Jurkat, Clone E6-1 (cell line): ENCODE results near the gene SLCO2A1.

Source experiments
- DNase-seq: peaks from one replicate; pipeline ENCODE4 v3.0.0-alpha.2; 2011; ENCODE audit warnings: low read depth, low spot score
- H3K4me3 ChIP-seq: 2 replicates; pipeline ENCODE4 v1.5.1; 2011; ENCODE audit warnings: mild to moderate bottlenecking, low read length, control low read depth, moderate library complexity

Gene SLCO2A1

DNA sequence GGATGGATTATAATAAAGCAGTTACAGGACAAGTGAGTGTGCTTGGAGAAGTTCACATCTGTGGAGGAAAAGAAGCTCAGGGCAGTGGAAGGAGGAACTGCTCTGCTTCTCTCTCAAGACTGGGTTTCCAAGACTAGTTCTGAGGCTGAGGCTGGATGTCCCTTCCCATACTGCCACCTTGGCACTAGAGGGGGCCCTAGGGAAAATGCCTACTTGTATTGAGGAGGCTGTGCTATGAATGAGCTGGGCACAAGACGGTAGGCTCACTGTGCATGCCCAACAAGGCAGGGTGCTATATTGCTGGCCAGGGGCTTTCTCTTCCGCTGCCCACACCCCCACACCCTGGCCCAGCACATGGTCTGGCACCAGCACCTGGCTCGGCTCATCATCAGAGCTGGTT is 65.2 kb downstream of the SLCO2A1 start:
- DNase-seq, result no peak

DNA sequence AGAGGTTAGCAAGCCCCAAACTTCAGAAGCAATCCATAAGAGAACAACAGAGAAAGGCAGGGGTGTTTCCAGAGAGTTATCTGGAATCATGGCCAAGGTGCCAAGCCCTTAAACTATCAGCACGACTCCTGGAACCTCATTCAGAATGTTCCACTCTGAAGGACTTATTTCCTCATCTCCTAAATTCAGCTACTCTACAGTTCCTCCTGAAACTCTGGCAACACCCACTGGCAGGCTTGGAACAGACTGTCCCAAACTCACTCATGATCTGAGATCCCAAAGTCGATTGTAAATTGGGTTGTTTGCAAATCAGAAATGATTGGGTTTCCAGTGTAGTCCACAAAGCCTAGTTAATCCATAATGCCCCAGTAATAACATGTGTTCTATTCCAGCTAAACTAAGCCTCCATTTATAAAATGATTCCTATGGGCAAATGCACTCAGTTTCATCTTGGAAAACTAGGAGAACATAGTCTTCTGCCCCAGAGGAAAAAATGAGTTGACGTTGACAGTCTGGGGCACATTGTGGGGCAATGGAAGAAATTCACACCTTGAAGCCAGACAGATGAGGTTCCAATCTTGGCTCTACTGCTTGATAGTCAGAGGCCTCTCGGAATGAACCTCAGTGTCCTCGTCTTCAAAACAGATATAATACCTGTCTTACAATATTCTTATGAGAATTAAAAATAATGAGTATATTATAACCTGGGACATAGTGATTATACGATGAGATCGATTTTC is 65.9 kb downstream of the SLCO2A1 start:
- no peak for DNase-seq
- H3K4me3 ChIP-seq, result no peak overlapping the region

More for the DNA sequence above, 65.2 kb downstream of the SLCO2A1 start:
- H3K4me3 ChIP-seq, result no peak overlapping the region

DNA sequence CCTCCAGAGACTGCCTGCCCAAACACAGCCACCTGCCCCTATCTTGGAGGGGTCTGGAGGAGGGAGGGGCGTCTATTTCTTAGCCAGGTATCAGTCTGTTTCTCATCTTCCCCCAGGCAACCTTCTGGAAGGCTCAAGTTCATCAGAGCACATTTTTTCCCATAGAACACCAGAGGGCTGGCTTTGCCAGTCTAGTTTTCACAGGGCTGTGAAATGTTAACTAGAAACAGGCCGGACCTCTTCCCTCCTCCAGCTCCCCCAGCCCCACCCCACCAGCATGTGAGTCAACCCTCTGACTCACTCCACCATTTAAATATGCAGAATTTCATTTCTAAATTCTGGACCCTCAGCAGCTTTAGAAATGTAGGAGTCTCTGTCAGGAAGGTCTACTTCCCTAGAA is 66.9 kb downstream of the SLCO2A1 start:
- no peak for DNase-seq
- no peak overlapping the region for H3K4me3 ChIP-seq

DNA sequence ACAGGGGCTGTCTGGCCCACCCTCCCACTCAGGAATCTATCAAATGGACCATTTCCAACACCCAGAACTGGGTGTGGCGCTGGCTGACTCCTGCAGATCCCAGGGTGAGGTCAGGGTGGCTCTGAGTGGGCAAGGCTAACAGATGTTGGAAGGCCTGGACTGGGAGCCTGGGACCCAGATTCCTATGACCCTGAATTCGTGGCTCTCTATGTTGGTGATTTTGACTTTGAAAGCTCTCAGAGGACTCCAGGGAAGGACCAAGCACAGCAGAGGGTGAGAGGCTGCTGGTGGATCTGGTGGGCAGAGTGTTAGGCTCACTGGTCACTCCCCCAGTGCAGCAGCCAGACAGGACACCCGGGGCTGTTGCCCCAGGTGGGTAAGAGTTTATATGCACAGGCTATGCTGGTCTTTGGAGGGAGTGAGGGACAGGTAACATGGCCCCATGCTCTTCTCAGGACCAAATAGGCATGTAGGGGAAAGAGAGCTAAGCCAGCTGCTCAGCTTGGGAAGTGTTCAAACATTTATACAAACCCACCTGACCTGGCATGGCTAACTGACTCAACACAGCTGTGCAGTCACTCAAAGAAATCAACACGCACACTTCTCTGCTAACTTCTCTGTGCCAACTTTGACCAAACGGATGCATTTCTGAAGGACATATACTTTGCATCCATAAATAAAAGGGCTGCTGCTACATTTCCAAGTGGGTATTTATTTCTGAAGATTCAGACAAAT is 71.5 kb downstream of the SLCO2A1 start:
- no peak overlapping the region for H3K4me3 ChIP-seq
- DNase-seq, result no peak

DNA sequence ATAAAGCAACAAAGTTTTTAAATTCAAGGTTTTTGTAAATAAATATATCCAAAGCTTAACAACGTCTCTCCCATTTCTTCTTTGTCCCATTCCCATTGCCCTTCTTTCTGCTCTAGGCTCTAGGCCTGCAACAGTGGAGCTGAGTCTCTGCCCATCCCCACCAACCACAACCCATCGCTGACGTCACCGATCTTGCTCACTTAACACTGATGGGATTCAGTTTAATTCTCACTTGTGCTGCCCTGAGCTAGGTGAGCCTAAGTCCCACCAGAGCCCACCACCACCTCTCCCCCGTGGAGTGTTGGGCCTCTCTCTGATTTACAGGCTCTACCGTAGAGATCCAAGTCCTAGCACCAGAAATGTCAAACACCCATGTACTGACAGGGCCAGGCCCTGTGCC is 72.7 kb downstream of the SLCO2A1 start:
- no peak for DNase-seq
- H3K4me3 ChIP-seq, result no peak overlapping the region

DNA sequence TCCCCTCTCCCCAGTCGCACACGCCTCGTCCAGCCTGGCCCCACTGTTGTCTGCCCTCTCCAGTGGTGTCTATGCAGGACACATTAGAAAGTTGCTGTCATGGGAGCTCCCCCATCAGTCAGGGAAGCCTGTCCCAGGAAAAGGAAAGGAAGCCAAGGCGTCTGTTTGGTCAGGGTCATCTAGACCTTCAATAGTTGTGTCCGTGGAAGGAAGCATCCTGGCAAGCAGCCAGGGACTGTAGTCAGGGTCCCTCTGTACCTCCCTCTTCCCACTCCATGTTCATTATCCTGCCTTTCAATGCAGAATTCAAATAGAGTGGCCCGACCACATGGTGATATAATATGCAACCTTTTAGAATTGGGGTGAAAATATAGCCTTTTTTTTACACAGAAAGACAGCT is 73.4 kb downstream of the SLCO2A1 start:
- DNase-seq, result no peak
- H3K4me3 ChIP-seq, result no peak overlapping the region

DNA sequence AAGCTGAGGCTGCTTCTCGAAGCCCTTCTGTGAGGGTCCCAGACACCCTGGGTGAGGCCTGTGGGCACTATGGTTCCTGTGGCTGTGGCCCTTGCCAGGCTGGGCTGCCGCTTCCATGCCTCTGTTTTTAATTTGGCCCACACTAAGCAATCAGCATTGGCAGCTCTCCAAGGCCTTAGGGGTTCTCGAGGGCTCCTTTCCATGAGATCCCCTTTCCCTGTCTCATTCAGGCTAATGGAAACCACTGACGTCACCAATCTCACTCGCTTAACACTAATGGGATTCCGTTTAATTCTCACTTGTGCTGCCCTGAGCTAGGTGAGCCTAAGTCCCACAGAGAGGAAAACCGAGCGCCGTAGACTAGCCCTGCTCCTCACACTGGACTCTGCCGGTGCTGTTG is 73.8 kb downstream of the SLCO2A1 start:
- H3K4me3 ChIP-seq, result no peak overlapping the region
- no peak for DNase-seq

DNA sequence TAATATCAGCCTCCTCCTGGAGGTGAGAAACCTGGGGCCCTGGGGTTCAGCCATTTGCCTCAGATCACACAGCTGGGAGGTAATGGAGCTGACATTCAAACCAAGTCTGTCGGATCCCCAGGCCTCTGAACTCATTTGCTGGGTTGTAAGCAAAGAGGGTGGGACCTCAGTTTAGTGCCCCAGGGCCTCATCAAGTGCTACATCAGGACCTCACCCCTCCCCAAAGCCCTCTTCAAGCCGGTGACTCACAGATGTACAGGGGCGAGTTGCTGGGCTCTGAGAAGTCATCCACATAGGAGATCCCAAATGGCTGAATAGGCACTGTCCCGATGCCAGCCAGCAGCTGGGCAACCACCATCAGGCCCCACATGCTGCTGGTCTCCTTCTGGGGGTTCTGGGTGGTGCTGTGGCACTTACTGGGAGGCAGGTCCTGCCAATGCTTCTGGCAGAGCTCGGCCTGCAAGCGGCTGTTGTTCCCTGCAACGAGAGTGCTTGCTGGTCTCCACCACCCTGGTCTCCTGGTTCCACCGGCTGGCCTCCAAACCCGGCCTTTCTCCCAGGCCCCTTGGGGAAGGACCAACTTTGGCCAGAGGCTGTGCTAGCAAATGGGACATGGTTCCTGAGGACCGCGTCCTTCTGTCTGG is 74.9 kb downstream of the SLCO2A1 start:
- no peak overlapping the region for H3K4me3 ChIP-seq
- no peak for DNase-seq

DNA sequence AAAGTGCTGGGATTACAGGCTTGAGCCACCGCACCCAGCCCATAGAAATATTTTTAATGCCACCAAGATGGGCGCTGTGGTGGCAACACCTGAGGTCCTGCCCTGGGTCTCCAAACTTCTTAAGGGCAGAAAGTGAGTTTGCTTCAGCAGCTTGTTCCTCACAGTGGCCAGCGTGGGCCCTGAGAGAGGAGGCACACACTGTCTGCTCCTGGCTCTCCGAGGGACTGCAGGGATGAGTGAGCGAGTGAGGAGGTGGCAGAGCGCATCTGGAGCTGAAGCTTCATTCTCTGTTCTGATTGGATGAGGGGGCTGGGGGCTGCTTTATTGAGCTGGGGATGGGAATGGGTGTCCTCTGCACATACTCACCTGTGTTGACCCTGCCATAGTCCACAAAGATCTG is 76.4 kb downstream of the SLCO2A1 start:
- H3K4me3 ChIP-seq, result no peak overlapping the region

DNA sequence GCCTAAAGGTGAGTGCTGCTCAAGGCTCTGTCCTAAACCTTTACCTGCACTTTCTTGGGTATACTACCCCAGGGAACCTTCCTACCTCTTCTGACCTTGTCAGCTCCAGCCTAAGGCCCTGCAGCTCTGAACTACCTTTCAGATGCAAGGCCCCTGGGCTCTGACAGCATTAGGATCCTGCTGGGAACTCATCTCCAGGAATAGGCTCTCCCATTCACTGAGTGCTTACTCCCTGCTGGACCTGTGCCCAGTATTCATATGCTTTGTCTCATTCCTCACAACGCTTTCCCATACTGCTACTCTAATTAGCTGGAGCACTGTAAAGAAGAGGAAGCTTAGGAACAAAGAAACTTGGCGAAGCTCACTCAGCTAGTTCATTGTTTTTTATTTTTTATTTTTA is 80.3 kb downstream of the SLCO2A1 start:
- DNase-seq, result no peak
- no peak overlapping the region for H3K4me3 ChIP-seq

More for the DNA sequence above, 76.4 kb downstream of the SLCO2A1 start:
- DNase-seq, result no peak

DNA sequence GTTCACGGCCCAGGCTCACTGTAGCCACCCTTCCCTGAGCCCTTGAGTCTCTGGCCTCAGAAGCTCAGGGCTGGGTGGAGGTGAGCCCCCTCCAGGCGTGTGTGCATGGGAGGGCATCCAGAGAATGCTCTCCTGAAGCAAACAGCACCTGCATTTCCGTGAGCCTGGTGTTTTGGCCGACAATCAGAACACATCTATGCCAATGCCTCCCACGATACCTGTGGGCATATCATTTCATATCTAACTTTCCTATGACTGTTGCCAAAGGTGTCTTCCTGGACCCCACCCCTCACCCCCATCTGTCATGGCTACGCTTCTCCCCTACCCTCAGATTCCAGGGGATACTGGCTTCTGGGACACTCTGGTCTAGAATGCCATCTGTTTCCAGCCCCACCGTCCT is 80.7 kb downstream of the SLCO2A1 start:
- DNase-seq, result no peak
- H3K4me3 ChIP-seq, result no peak overlapping the region

DNA sequence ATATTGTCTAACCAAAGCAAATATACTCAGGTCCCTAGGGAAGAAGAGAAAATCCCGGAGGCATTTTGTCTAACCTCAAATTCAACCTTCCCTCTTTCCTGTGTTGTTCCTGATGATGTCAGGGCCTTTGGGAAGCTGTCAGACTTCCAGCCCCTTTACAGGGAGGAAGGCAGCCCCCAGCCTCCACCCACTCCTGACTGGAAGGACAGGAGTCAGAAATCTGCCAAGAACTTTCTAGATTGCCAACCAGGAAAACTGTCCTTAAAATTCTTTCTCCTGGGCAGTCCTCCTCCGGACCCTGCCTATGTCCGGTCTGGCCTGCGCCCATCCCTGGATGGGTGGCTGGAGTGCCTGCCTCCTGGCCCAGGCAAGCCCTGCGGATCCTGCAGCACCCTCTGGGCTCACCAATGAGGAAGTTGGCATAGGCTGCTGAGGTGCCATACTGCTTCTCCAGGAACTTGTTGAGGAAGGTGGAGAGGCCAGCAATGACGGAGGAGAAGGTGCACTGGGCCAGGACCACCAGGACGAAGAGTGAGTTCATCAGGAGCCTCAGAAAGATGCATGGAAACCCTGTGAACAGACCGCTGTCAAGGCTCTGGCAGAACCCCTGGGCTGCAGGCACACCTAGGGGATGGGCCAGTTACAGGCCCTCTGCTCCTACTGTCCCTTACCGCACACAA is 81.5 kb downstream of the SLCO2A1 start:
- no peak overlapping the region for H3K4me3 ChIP-seq

DNA sequence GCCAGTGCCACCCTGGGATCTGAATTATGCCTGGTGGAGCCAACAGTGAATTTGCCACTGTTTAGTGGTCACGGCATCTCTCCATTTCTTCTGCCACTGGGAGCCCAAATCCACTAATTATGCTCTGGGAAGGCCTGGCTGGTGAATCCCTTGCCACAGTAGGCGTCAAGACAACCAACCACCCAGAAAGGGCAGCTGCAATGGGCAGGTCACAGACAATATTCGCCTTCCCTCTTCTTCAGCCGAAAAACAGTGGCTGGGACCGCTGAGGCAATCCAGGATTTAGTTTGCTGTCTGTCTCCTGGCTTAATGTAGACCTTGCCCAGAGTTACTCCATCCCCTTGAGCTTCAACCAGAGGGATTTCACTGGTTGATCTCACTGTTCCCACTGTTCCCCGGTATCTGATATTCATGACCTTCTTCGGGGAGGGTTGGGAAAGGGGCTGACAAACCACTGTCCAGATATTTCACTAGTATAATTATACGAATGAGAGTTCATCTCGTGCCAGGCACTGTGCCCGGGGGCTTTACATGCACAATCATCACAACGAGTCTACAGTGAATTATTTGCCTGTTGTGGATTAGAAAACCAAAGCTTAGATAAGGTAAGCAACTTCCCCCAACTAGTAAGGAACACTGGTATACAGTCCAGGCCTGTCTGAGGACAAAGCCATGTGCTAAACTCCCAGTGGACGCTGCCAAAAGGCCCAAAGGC is 84.2 kb downstream of the SLCO2A1 start:
- H3K4me3 ChIP-seq, result no peak overlapping the region
- no peak for DNase-seq

More for the DNA sequence above, 81.5 kb downstream of the SLCO2A1 start:
- DNase-seq, result no peak

DNA sequence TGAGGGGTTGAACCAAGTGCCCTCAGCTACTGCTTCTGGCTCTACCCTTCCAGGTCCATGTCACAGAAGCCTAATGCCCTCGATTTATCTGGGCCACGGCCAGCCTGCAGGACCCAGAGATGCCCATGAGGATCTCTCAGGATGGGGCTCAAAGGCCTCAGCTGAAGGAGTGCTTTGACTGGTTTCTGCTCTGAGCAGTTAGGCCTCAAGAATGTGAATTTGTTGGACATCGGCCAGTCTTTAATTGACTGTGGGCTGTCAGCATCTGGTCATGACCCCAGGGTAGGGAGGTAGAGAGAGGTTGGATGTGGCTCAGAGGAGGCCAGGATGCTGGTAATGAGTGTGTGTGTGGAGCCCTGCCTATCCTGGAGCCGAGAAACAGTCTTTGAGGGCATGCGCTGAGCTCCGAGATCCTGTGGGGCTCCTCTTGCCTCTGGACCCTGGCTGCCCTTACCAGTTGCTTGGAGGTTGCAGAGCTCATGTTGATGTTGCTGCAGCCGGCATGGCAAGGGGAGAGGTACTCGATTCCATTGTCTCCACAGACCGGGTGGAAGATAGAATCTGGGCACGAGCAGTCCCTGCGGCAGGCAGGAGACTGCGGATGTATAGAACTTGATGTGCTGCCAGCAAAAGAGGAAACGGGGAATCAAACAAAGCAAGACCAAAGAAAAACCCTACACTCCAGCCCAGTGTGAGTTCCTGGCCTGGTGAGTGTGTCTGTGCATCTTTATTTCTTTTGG is 84.9 kb downstream of the SLCO2A1 start:
- DNase-seq, result no peak
- H3K4me3 ChIP-seq, result no peak overlapping the region

DNA sequence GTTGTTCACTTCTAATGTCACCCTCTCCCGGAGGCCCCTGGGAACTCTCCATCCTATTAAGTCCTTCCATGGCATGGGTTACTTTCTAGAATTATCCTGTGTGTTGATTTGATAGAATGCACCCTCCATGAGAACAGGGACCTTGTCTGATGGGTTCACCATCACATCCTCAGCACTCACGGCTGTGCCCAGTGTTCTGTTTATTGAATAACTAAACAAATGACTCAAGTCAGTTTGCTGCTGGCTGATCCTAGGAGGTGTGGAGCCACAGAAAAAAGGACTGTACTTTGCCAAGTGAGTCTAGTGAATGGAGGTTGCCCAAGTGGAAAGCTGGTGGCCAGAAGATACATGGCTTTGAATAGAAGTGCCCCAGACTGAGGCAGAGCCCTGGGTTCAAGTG is 85.5 kb downstream of the SLCO2A1 start:
- H3K4me3 ChIP-seq, result no peak overlapping the region
- no peak for DNase-seq

DNA sequence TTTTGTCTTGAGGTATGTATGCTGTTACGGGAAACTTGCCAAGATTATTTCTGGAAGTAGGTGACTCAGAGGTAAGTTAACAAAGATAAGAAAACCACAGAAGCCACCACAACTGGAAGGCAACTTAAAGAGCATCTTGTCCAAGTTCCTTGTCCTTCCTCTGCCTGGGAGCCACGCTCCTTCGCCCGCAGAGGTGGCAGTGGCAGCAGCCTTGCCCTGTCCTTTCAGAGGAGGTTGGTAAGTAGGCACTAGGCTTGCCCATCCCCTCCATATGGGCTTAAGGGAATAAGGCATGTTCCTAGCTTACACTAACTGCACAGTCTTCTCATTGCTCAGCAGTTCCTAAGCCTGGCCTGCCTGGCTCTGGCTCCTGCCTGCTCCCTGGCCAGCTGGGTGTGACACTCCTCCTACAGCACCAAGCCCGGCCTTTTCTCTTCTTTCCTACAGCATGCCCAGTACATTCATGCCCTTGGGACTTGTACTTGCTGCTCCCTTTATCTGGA is 86.0 kb downstream of the SLCO2A1 start:
- DNase-seq, result peak; percentile 87
- H3K4me3 ChIP-seq, result no peak overlapping the region

DNA sequence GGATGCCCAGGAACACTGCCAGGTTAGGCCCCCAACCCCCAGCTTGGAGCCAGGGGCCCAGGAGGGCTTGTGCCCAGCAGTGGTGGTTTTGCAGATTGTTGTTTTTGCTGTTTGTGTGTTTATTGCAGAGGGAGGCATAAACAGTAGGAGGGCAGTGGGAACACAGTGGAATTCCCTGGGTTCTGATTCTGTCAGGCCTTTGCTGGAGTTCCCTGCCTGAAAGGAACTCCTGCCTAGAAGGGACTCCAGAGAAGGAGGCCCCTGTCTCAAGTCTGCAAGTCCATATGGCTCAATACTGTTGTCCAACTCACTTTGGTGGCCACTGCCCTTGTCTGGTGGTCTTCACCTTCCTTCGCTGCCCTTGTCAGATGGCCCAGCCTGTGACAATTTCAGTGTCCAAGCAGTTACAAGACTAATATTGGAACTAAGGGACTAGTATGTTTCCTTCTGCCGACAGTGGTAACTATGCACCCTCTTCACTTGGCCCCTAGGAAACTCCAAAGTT is 86.6 kb downstream of the SLCO2A1 start:
- no peak for DNase-seq
- H3K4me3 ChIP-seq, result no peak overlapping the region

DNA sequence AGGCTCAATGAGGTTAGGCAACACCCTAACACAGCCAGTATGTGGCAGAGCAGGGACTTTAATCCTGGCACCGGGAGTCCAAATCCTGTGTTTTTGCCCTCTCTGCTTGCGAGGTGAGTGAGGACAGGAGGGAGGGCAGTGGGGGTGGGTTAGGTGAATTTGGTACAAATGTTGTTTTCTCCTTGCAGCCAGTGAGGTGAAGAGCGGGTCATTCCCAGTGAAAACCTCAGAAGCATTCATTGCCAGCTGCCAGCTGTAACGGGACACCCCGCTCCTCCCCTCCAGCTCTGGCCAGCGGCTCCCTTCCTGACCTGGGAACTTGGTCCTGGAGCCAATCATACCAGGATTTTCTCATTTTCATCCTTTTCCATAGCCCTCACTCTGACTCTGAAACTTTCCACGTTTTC is 88.3 kb downstream of the SLCO2A1 start:
- no peak for DNase-seq

More for the DNA sequence above, 88.3 kb downstream of the SLCO2A1 start:
- no peak overlapping the region for H3K4me3 ChIP-seq
